GM10248 (cell line): ENCODE results near the gene EVA1B.

Experiments used
- CTCF ChIA-PET: fragments of 300-600 bp; sonication (Branson Sonifier 250); formaldehyde crosslinking; extraction: SDS; loops from one replicate; lab custom pipeline; 2021; ENCODE audit warnings: antibody characterized with exemption; lab: Yijun Ruan, JAX
- POLR2A ChIA-PET: fragments of 350-650 bp; sonication (Branson Sonifier 250); formaldehyde crosslinking; extraction: SDS; loops from one replicate; lab custom pipeline; 2020; ENCODE audit warnings: antibody characterized with exemption; lab: Yijun Ruan, JAX
- DNase-seq: peaks from one replicate; pipeline ENCODE4 v3.0.0; 2012; ENCODE audit errors: extremely low spot score
- TF ChIP-seq, protein P1 (sequence below): IDR thresholded peaks from 2 replicates; pipeline ENCODE4 v1.5.1; 2012; ENCODE audit warnings: mild to moderate bottlenecking, low read depth; ENCODE audit errors: extremely low read depth, missing control alignments, control extremely low read depth

EVA1B gene

DNA sequence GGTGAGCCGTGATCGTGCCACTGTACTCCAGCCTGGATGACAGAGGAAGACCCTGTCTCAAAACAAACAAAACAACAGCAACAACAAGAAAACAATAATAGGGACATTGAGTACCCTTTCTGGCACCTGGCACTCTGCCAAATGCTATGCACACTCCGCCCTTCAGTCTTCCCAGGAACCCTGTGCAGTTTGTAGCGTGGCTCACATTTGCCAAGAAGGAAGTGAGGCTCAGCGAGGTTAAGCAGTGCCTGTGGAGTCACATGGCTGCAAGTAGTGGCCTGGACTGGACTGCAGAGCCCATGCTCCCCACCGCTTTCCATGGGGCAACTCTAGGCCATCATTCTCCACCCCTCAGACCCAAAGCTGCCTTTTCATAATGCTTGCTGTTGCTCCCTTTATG, 5.3 kb upstream of the EVA1B start:
- ChIA-PET POLR2A (no interaction called here), CTCF (no interaction called here)
- TF ChIP-seq, protein P1, sequence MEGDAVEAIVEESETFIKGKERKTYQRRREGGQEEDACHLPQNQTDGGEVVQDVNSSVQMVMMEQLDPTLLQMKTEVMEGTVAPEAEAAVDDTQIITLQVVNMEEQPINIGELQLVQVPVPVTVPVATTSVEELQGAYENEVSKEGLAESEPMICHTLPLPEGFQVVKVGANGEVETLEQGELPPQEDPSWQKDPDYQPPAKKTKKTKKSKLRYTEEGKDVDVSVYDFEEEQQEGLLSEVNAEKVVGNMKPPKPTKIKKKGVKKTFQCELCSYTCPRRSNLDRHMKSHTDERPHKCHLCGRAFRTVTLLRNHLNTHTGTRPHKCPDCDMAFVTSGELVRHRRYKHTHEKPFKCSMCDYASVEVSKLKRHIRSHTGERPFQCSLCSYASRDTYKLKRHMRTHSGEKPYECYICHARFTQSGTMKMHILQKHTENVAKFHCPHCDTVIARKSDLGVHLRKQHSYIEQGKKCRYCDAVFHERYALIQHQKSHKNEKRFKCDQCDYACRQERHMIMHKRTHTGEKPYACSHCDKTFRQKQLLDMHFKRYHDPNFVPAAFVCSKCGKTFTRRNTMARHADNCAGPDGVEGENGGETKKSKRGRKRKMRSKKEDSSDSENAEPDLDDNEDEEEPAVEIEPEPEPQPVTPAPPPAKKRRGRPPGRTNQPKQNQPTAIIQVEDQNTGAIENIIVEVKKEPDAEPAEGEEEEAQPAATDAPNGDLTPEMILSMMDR = no peak
- DNase-seq = no peak

DNA sequence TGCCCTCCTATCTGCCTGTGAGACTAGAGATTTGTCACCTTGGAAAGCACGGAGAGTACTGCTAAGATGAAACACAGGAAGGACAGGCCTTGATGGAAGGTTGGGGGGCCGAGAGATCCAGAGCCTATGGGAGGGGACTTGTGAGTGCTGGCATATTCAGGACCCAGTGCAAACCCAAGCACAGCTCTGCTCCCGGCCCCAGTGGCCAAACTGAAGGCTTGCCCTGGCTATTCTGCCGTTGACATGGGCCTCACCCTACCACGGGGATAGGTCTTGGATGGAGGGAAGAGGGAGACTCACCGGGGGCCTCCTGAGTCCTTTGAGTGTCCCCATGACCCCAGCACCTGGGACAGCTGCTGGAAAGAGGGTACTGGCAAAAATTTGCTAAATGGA, 4.6 kb upstream of the EVA1B start:
- TF ChIP-seq, protein P1 = no peak
- CTCF ChIA-PET = no interaction called here
- POLR2A ChIA-PET = no interaction called here
- no peak for DNase-seq

DNA sequence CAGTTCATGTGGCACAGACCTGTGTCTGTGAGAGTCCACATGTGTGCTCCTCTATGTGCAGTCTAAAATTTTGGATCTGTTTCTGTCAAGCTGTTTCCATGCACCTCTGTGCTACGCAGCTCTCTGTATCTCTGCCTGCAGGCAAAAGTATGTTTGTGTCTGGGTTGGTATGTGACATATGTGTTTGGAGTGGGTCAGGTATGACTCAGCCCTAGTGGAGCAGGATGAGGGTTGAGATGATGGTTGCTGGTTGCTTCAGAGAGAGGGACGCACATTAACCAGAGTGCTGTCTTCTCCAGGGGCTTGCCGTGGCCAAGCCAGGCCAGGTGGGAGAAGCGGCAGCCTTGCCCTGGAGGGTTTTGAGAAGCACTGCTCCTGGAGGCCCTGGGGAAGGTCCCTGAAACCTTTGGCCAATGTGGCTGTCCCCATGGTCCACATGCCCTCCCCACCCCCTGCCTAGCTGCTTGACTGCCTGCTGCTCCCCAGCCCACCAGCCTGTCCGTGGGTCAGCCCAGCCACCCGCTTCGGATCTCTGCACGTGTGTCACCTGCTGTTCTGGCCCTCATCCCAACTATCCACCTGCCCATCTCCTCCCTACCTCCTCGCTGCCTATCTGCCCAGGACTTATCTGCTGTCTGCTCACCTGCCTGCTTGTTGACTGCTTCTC, 4.1 kb upstream of the EVA1B start:
- POLR2A ChIA-PET = no interaction called here
- TF ChIP-seq, protein P1 = no peak
- CTCF ChIA-PET = interaction anchor here (0.8 kb wide), 1 partner anchor 15 kb away, joined by 3 read pairs; no protein-coding TSS in a partner anchor
- no peak for DNase-seq

DNA sequence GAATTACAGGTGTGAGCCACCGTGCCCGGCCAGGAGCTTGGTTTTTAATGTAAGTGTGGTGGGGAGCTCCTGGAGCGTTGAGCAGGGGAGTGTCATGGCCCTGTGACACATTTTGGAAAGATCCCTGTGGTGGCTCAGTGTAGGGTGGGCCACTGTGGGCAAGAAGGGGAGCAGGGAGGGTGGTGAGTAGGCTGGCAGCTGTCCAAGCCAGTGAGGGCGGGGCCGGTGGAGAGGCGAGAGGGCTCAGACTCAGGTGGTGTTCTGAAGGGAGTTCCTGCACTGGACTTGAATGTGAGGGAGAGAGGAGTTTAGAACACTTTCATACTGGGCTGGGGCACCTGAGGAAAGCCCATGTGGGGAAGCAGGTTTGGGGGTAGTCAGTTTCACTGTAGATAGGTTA, 3.1 kb upstream of the EVA1B start:
- TF ChIP-seq, protein P1 = no peak
- POLR2A ChIA-PET = interaction anchor here (0.6 kb wide), 2 partner anchors 166 to 1178 kb away, joined by 3 read pairs; no protein-coding TSS in a partner anchor
- CTCF ChIA-PET = interaction anchor here (0.8 kb wide), 1 partner anchor 16 kb away, joined by 3 read pairs; no protein-coding TSS in a partner anchor
- DNase-seq = no peak

DNA sequence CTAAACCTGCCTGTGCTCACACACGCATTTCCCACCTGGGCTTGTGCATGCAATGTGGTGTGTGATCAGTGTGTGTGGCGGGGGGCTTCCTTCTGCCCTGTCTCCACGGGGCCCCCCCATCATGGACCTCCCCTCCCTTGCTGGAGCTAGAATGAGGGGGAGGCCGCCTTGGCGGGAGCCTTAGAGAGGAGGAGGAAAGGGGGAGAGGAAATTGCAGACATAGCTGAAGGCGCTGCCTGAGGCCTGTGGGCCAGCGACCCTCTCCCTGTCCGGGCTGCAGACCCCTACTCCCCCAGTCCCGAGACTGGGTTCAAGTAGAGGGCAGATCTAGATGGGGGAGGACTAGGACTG, 883 bp upstream of the EVA1B start:
- ChIA-PET CTCF (interaction anchor here (1.2 to 2.5 kb wide), 6 partner anchors 18 to 97 kb away, joined by 3 to 11 read pairs (median 7); partner anchors contain the start of gene SH3D21), POLR2A (no interaction called here)
- TF ChIP-seq, protein P1 = no peak
- no peak for DNase-seq

DNA sequence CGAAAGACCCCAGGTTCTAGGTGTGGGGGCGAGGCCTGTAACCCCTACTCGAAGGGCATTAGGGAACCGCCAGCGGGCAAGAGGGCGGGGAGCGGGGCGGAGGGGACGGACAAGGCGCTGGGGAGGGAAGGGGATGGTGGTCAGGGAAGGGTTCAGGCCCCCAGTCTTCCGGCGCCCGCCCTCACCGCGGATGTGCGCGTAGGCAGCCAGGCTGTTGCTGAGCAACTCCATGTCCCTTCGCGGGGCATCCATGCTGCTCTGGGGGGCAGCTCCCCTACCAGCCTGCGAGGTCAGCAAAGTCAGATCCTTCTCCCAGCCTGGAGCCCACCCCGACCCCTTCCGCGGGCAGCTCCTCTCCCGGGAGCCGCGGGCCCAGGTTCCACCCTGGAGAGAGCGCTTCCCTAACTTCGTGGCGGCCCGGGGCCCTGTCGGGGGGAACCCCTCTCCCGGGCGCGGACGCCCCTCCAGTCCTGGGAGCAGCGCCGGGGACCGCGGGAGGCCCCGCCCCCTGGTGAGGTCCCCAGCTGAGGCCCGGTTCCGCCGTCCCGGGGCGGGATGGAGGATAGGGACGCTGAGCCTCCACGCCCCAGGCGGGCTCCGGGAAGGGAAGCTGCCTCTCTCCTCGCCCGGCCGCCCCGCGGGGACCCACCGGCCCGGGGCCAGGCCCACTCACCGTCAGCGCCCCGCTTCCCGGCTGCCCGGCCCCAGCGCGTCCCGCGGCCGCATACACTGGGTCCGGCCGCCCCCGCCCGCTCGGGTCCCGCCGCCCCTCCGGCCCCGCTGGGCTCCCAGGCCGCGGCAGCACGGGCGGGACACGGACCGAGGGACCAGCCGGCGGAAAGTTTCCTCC, 434 bp downstream of the EVA1B start:
- TF ChIP-seq, protein P1 = no peak

More for the DNA sequence above, 434 bp downstream of the EVA1B start:
- POLR2A ChIA-PET = interaction anchor here (1.0 kb wide), 2 partner anchors 17 to 173 kb away, joined by 3 read pairs; partner anchors contain the start of genes SH3D21 and TRAPPC3
- CTCF ChIA-PET = interaction anchor here (0.8 to 2.5 kb wide), 5 partner anchors 12 to 63 kb away, joined by 3 to 11 read pairs (median 5); no protein-coding TSS in a partner anchor
- DNase-seq = peak; percentile 70
